ENCODE measurements around the gene AP1S1. TPM values are rescaled to one million over a fixed set of nuclear protein-coding genes. Genes with fewer than 3 reads are reported as not detected.

AP1S1 gene
- total and polyA plus RNA-seq, 9 of the 15 experiments (the other 6 are each of a cell fraction or from before 2014, with no cell fraction given), result 4.4 to 149 (median 89.4) TPM

GRCh38 chr7:101169838-101170551 is 15.7 kb downstream of the AP1S1 start (continued):
- no peak for TF ChIP-seq MITF (IDR thresholded peaks at IDR 0.05)
- no peak for TF ChIP-seq KDM5B (IDR thresholded peaks at IDR 0.05; ENCODE audit: insufficient replicate concordance, low read depth, low read length)
- no peak for TF ChIP-seq NFIX (CRISPR knock-in tag; IDR thresholded peaks at IDR 0.05; ENCODE audit: low read depth)
- no peak for TF ChIP-seq THRA (IDR thresholded peaks at IDR 0.05)
- TF ChIP-seq PRMT5 (CRISPR knock-in tag; IDR thresholded peaks at IDR 0.05), result no peak
- no peak for TF ChIP-seq ZC3H11A (IDR thresholded peaks at IDR 0.05; ENCODE audit: low read depth, low read length)
- no peak for TF ChIP-seq SRSF9 (IDR thresholded peaks at IDR 0.05; ENCODE audit: borderline replicate concordance, low read depth, low read length)
- no peak for TF ChIP-seq ZNF174 (CRISPR knock-in tag; IDR thresholded peaks at IDR 0.05)
- no peak for TF ChIP-seq PTBP1 (IDR thresholded peaks at IDR 0.05; ENCODE audit: low read depth, low read length)
- TF ChIP-seq, protein P1, sequence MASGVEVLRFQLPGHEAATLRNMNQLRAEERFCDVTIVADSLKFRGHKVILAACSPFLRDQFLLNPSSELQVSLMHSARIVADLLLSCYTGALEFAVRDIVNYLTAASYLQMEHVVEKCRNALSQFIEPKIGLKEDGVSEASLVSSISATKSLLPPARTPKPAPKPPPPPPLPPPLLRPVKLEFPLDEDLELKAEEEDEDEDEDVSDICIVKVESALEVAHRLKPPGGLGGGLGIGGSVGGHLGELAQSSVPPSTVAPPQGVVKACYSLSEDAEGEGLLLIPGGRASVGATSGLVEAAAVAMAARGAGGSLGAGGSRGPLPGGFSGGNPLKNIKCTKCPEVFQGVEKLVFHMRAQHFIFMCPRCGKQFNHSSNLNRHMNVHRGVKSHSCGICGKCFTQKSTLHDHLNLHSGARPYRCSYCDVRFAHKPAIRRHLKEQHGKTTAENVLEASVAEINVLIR (CRISPR knock-in tag; IDR thresholded peaks at IDR 0.05), result no peak
- TF ChIP-seq ZNF316 (IDR thresholded peaks at IDR 0.05), result no peak
- no peak for TF ChIP-seq TCF7L2 (IDR thresholded peaks at IDR 0.05; ENCODE audit: low read depth, low read length)
- TF ChIP-seq ELF2 (CRISPR knock-in tag; IDR thresholded peaks at IDR 0.05), result no peak
- TF ChIP-seq E2F6 (IDR thresholded peaks at IDR 0.05; ENCODE audit: borderline replicate concordance in 1 of 2, extremely low read depth in 1 of 2, insufficient read depth in 1 of 2, insufficient read length in 1 of 2, low read depth in 1 of 2, low read length in 1 of 2, poor library complexity in 1 of 2, severe bottlenecking in 1 of 2), result peak; percentile 20 to 57
- TF ChIP-seq MTA2 (IDR thresholded peaks at IDR 0.05; ENCODE audit: low read depth), result no peak
- TF ChIP-seq TAF1 (IDR thresholded peaks at IDR 0.05; ENCODE audit: control insufficient read depth, extremely low read depth, insufficient read depth, low read length, severe bottlenecking), result no peak
- TF ChIP-seq RNF219 (CRISPR knock-in tag; IDR thresholded peaks at IDR 0.05), result no peak
- TF ChIP-seq ZNF253 (CRISPR knock-in tag; conservative IDR thresholded peaks at IDR 0.05), result no peak
- no peak for TF ChIP-seq EP300 (IDR thresholded peaks at IDR 0.05; ENCODE audit: low read length)
